Fibroblast of lung (primary cell): Measurements from ENCODE around the gene RASGEF1C.

Experiments used
- EZH2 ChIP-seq: IDR thresholded peaks from 2 replicates; pipeline ENCODE4 v1.5.1; 2012; ENCODE audit warnings: low read length, control low read depth, mild to moderate bottlenecking; ENCODE audit errors: missing control alignments
- TF ChIP-seq, protein P1 (sequence below), 2 donors: IDR thresholded peaks in 1 of 2; conservative IDR thresholded peaks in 1 of 2; 1 replicate in 1 of 2; 2 replicates in 1 of 2; pipeline ENCODE4 v1.5.1; 2011 to 2012; ENCODE audit warnings: low read length in 2 of 2, control low read depth in 1 of 2, inconsistent platforms in 1 of 2, low read depth in 1 of 2, mild to moderate bottlenecking in 1 of 2

DNA sequence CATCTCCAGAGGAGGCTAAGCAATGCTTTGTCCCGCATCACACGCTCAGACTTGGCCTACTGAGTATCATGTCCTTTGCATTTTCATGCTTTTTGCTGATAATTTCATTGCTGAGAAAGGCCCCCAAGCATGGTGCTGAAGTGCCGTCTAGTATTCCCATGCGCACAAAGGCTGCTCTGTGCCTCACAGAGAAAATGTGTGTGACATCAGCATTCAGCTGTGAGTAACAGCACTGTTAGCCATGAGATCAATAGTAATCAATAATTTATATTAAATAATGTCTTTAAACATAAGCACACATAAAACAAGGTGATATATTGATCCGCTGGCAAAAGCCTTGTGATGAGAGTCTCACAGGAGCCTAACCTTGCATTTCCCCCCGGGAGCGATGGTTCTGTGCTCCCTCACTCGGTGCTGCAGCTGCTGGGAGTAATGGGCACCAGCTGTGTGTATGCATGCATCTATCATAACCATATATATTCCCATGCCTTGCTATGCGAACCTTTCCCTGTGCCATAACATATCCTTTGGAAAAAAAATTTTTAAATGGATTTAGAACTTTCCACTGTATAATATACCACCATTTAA, 87.1 kb downstream of the RASGEF1C start:
- TF ChIP-seq, protein P1, sequence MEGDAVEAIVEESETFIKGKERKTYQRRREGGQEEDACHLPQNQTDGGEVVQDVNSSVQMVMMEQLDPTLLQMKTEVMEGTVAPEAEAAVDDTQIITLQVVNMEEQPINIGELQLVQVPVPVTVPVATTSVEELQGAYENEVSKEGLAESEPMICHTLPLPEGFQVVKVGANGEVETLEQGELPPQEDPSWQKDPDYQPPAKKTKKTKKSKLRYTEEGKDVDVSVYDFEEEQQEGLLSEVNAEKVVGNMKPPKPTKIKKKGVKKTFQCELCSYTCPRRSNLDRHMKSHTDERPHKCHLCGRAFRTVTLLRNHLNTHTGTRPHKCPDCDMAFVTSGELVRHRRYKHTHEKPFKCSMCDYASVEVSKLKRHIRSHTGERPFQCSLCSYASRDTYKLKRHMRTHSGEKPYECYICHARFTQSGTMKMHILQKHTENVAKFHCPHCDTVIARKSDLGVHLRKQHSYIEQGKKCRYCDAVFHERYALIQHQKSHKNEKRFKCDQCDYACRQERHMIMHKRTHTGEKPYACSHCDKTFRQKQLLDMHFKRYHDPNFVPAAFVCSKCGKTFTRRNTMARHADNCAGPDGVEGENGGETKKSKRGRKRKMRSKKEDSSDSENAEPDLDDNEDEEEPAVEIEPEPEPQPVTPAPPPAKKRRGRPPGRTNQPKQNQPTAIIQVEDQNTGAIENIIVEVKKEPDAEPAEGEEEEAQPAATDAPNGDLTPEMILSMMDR (conservative IDR thresholded peaks at IDR 0.05 in 1 of 2, IDR thresholded peaks at IDR 0.05 in 1 of 2; ENCODE audit: low read depth in 1 of 2, low read length in 2 of 2): no peak
- TF ChIP-seq EZH2: no peak
